ENCODE measurements around the gene ZC3H15.
"Not testable (repeated sequence)": the region's sequence is repeated elsewhere in the genome, so short reads cannot be mapped to it uniquely, and the experiment has no call there.

Gene ZC3H15

DNA sequence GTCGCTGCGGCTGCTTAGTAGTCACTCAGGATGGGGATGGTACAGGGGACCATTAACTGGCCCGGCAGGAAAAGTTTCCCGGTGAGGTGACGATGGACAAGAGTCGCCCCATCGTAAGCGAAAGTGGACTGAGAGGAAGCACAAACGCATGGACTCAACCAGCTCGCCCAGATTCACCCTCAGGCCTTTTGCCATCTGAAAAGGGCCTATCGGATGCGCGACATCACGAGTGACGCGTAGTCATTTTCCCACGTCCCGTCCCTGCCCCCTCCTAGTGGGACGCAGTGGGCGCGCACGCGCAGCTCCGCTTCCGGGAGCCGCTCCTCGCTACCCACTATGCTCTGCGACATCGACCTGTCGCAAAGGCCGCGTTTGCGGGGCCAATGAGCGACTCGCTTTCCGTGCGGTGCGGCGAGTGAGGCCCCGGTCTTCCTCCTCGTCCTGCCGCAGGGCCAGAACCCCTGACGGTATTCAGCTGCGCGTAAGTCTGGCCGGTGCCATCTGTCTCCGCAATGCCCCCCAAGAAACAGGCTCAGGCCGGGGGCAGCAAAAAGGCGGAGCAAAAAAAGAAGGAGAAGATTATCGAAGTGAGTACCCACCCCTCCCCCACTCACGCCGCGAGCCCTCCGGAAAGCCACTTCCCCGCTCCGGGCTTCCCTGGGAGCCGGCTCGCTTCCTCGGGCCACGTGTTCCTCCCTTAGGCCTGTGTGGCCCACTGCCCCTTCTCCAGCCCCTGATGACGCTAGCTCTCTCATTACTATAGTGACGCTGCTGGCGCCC is at the start of gene ZC3H15:
ZC3H15 (plus strand) TSS at position 390 of the 780 bp plus-strand sequence; CDS start at position 513, 123 bp downstream.
- DNase-seq (ENCODE audit: extremely low spot score, insufficient read length, low read depth) (peak; percentile 88), FAIRE-seq (peak; percentile 99)

DNA sequence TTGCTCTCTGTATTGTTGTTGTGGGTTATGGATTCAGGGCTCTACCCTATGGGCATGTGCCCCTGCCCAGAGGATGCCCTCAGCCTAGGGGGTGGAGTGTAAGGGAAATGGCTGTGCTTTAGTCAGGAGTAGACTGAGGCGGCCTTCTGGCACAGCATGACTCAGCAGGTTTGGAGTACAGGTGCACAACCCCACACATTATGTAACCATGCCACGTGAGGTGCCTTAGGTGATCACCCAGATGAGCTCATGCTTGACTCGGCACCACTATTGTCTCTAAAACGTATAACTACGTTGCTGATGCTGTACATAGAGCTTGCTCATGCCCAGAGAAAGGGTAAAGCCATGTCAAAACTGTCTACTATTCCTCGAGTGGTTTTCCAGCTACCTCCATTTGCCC is 48.3 kb upstream of the ZC3H15 start:
- FAIRE-seq (no peak), DNase-seq (ENCODE audit: extremely low spot score, insufficient read length, low read depth) (no peak)

DNA sequence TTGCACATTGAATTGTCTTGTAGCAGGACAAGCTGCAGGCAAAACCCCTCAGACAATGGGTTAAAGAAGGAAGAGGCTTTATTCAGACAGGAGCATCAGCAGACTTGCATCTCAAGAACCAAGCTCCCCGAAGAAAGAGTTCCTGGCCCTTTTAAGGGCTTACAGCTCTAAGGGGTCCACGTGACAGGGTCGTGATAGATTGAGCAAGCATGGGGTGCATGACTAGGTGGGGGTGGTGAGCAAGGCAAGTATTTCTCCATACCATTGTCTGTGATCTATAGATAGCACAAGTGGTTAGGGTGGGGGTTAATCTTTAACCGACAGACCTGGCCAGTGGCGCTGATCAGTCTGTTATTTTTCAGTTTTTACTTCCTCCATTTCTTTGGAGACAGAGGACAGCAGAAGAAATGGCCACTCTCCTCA is 46.4 kb upstream of the ZC3H15 start:
- FAIRE-seq; DNase-seq (ENCODE audit: extremely low spot score, insufficient read length, low read depth): not testable (repeated sequence)

DNA sequence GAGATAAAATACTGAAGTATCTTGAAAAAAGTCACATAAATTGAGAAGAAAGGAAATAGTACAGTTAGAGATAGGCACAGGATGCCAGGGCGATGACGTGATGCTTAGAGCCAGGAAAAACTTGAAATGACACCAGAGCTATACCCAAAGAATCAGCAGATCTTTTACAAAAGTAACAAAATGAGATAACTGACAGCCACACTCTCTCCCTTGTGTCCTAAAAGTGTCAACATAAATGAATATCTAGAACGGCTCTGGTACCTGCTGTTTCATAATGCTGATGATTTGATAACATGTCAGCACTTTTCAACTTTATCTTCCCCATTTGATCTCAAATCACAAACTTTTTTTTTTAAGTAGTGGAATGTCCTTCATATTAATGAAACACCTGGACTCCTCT is 45.6 kb upstream of the ZC3H15 start:
- FAIRE-seq (no peak), DNase-seq (ENCODE audit: extremely low spot score, insufficient read length, low read depth) (no peak)

DNA sequence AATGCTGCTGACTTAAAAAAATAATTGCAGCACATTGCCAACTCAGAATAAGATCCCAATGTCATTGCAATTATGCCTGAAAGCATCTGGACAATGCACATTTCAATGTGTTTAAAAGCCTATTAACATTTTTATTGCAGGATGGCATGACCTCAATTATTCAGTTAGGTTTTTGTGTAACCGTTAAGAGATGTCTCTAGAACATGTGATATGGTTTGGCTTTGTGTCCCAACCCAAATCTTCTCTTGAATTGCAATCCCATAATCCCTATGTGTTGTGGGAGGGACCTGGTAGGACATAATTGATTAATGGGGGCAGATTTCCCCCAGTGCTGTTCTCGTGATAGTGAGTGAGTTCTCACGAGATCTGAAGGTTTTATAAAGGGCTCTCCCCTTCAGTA is 43.2 kb upstream of the ZC3H15 start:
- no peak for DNase-seq (ENCODE audit: extremely low spot score, insufficient read length, low read depth)

DNA sequence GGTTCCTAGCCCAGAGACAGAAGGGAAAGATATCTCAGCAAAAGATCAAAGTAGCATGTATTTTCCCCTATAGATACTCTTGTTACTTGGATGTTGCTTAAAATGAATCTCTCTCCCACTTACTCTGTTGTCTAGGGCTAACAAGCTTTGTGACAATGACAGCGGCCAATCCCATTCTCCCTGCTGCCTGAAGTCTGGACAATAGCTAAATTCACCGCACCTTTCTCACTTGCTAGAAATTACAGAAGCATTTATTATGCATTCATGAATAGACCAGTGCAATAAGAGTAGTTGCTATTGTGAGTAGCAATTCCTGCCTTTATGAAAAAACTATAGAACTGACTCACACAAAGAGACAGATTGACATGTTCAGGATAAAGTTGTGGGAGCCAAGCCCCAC is 42.2 kb upstream of the ZC3H15 start:
- no peak for DNase-seq (ENCODE audit: extremely low spot score, insufficient read length, low read depth)
- no peak for FAIRE-seq

More for the DNA sequence above, 43.2 kb upstream of the ZC3H15 start:
- FAIRE-seq: no peak

- DNase-seq (ENCODE audit: extremely low spot score, insufficient read length, low read depth): no peak
- FAIRE-seq: no peak
Observed at GRCh38 chr2:186445506-186445905, 40.6 kb upstream of the ZC3H15 start.

- DNase-seq (ENCODE audit: extremely low spot score, insufficient read length, low read depth) (no peak), FAIRE-seq (no peak)
Observed at GRCh38 chr2:186455613-186456012, 30.4 kb upstream of the ZC3H15 start.

GRCh38 chr2:186456941-186457340 is 29.1 kb upstream of the ZC3H15 start:
- DNase-seq (ENCODE audit: extremely low spot score, insufficient read length, low read depth) (no peak), FAIRE-seq (no peak)

GRCh38 chr2:186457908-186458307 is 28.2 kb upstream of the ZC3H15 start:
- no peak for FAIRE-seq
- DNase-seq (ENCODE audit: extremely low spot score, insufficient read length, low read depth): no peak

- FAIRE-seq: no peak
- no peak for DNase-seq (ENCODE audit: extremely low spot score, insufficient read length, low read depth)
Observed at GRCh38 chr2:186459009-186459408, 27.1 kb upstream of the ZC3H15 start.

- DNase-seq (ENCODE audit: extremely low spot score, insufficient read length, low read depth) (no peak), FAIRE-seq (peak; percentile 81)
Observed at GRCh38 chr2:186460465-186460864, 25.6 kb upstream of the ZC3H15 start.

DNA sequence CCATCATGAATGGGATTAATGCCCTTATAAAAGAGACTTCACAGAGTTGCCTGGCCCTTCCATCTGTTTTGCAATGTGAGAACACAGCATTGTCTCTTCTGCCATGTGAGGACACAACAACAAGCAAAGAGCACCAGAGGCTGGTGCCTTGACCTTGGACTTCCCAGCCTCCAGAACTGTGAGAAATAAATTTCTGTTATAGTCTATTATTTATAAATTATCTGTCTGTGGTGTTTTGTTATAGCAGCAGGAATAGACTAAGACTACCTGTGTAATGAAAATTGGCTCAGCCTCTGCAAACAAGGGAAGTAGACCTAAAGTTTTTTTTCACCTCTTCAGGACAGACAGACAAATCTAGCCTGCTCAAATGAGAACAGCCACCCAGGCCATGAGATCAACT is 19.3 kb upstream of the ZC3H15 start:
- FAIRE-seq (no peak), DNase-seq (ENCODE audit: extremely low spot score, insufficient read length, low read depth) (no peak)

DNA sequence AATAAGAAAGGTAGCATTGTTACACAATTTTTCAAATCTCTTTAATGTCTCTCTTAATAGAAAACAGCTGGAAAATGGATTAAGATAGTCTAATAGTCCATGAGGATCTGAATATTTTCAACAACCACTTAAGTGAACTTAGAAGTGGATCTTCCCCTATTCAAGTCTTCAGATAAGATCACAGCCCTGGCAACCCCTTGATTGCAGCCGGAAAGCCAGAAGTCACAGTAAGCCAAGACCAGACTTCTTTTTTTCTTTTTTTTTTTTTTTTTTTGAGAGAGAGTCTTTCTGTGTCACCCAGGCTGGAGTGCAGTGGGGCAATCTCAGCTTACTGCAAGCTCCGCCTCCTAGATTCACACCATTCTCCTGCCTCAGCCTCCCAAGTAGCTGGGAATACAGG is 18.6 kb upstream of the ZC3H15 start:
- no peak for FAIRE-seq
- DNase-seq (ENCODE audit: extremely low spot score, insufficient read length, low read depth): no peak

DNA sequence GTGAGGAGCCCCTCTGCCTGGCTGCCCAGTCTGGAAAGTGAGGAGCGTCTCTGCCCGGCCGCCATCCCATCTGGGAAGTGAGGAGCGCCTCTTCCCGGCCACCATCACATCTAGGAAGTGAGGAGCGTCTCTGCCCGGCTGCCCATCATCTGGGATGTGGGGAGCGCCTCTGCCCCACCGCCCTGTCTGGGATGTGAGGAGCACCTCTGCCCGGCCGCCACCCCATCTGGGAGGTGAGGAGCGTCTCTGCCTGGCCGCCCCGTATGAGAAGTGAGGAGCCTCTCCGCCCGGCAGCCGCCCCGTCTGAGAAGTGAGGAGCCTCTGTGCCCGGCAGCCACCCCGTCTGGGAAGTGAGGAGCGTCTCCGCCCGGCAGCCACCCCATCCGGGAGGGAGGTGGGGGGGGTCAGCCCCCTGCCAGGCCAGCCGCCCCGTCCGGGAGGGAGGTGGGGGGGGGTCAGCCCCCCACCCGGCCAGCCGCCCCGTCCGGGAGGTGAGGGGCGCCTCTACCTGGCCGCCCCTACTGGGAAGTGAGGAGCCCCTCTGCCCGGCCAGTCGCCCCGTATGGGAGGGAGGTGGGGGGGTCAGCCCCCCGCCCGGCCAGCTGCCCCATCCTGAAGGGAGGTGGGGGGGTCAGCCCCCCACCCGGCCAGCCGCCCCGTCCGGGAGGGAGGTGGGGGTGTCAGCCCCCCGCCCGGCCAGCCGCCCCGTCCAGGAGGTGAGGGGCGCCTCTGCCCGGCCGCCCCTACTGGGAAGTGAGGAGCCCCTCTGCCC is 13.2 kb upstream of the ZC3H15 start:
- not testable (repeated sequence) for FAIRE-seq; DNase-seq (ENCODE audit: extremely low spot score, insufficient read length, low read depth)

DNA sequence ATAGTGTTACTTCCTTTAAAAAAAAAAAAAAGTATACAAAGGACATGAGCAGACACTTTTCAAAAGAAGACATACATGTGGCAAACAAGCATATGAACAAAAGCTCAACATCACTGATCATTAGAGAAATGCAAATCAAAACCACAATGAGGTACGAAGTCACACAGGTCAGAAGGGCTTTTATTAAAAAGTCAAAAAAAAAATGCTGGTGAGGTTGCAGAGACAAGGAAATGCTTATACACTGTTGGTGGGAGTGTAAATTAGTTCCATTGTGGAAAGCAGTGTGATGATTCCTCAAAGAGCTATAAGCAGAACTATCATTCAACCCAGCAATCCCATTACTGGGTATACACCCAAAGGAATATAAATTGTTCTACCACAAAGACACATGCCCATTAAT is 11.8 kb upstream of the ZC3H15 start:
- DNase-seq (ENCODE audit: extremely low spot score, insufficient read length, low read depth): not testable (repeated sequence)
- FAIRE-seq: peak; percentile 57

DNA sequence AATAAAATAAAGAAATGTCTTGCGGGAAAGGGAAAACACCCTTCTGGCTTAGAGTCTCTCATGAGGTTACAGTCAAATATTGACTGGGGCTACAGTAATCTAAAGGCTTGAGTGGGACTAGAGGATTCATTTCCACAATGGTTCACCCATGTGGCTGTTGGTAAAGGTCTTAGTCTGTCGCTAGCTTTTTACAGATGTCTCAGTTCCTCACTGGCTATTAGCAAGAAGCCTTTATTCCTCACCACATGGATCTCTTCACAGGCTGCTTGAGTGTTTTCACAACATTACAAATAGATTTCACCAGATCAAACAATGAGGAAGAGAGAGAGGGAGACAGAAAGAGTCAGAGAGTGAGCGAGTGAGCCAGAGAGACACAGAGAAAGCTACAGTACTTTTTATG is 8.3 kb upstream of the ZC3H15 start:
- no peak for DNase-seq (ENCODE audit: extremely low spot score, insufficient read length, low read depth)
- no peak for FAIRE-seq

- DNase-seq (ENCODE audit: extremely low spot score, insufficient read length, low read depth) (no peak), FAIRE-seq (no peak)
Observed at GRCh38 chr2:186480991-186481390, 5.1 kb upstream of the ZC3H15 start.

- DNase-seq (ENCODE audit: extremely low spot score, insufficient read length, low read depth) (no peak), FAIRE-seq (peak; percentile 76)
Observed at GRCh38 chr2:186484062-186484735, 1.9 kb upstream of the ZC3H15 start.

DNA sequence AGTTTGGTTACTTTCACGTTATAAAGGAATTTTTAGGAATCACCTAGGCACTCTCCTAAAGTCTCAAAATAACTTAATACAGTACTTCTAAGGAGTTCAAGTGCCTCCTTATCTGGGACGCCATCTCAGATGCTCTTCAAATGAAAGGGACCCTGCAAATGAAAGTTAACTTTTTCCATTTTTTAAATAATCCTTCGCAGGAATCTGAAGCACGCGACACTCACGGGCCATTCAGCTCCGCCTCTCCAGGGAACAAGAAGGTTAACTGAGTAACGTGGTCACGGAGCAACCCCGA is 537 bp upstream of the ZC3H15 start:
- FAIRE-seq (no peak), DNase-seq (ENCODE audit: extremely low spot score, insufficient read length, low read depth) (no peak)

All from GM18507 (cell line).